ENCODE results near the gene SEC14L5. TPM values are rescaled to one million over a fixed set of nuclear protein-coding genes. Genes with fewer than 3 reads are reported as not detected.

The SEC14L5 gene
- total RNA-seq, 2 donors from 2014 or later = 0.74 to 0.77 TPM

GRCh38 chr16:4987250-4987579 lies 29.1 kb downstream of the SEC14L5 start:
- Histone ChIP-seq H3K27ac (no peak overlapping the region), H3K4me3 (no peak overlapping the region), H3K27me3 (replicated peaks; ENCODE audit: insufficient read depth) (peaks cover 7% of the 10 kb centered on the region), H3K36me3 (no peaks in the 10 kb centered on the region), H3K9me3 (no peaks in the 10 kb centered on the region), H3K4me1 (replicated peaks) (no peaks in the 10 kb centered on the region)
- TF ChIP-seq POLR2AphosphoS5 (IDR thresholded peaks at IDR 0.05) = no peak
- no peak for TF ChIP-seq CTCF (IDR thresholded peaks at IDR 0.05)
- no peak for TF ChIP-seq POLR2A (IDR thresholded peaks at IDR 0.05)
- intact Hi-C loops (cut with DNase I) = no loop called here
- no peak for DNase-seq (ENCODE audit: low spot score)
- 3% methylated on average over 10 of the region's 10 CpGs for WGBS

GRCh38 chr16:4987580-4988374 lies 29.6 kb downstream of the SEC14L5 start:
- Histone ChIP-seq H3K27ac (no peak overlapping the region), H3K9me3 (no peaks in the 10 kb centered on the region), H3K27me3 (replicated peaks; ENCODE audit: insufficient read depth) (peaks cover 7% of the 10 kb centered on the region), H3K4me1 (replicated peaks) (no peaks in the 10 kb centered on the region), H3K36me3 (no peaks in the 10 kb centered on the region), H3K4me3 (no peak overlapping the region)
- intact Hi-C loops (cut with DNase I) = no loop called here
- no peak for DNase-seq (ENCODE audit: low spot score)
- 11% methylated on average over 53 of the region's 60 CpGs for WGBS
- no peak for TF ChIP-seq POLR2A (IDR thresholded peaks at IDR 0.05)
- no peak for TF ChIP-seq POLR2AphosphoS5 (IDR thresholded peaks at IDR 0.05)
- no peak for TF ChIP-seq CTCF (IDR thresholded peaks at IDR 0.05)

- H3K36me3 ChIP-seq = no peaks in the 10 kb centered on the region
- intact Hi-C loops (cut with DNase I) = no loop called here
- TF ChIP-seq POLR2AphosphoS5 (IDR thresholded peaks at IDR 0.05) (no peak), CTCF (IDR thresholded peaks at IDR 0.05) (no peak)
- 89% methylated on average over 5 of the region's 5 CpGs for WGBS
- peaks cover 7% of the 10 kb centered on the region for H3K27me3 ChIP-seq (replicated peaks; ENCODE audit: insufficient read depth)
- no peaks in the 10 kb centered on the region for H3K4me1 ChIP-seq (replicated peaks)
- DNase-seq (ENCODE audit: low spot score) = no peak
- H3K9me3 ChIP-seq = no peaks in the 10 kb centered on the region
- no peak overlapping the region for H3K27ac ChIP-seq
- H3K4me3 ChIP-seq = no peak overlapping the region
Observed at GRCh38 chr16:4988647-4989046, 30.5 kb downstream of the SEC14L5 start.

GRCh38 chr16:4989391-4990006 lies 31.4 kb downstream of the SEC14L5 start:
- no peak overlapping the region for H3K4me3 ChIP-seq
- H3K27ac ChIP-seq = no peak overlapping the region
- no peaks in the 10 kb centered on the region for H3K36me3 ChIP-seq
- no peaks in the 10 kb centered on the region for H3K4me1 ChIP-seq (replicated peaks)
- intact Hi-C loops (cut with DNase I) = no loop called here
- WGBS = 75% methylated on average over 9 of the region's 9 CpGs
- TF ChIP-seq POLR2AphosphoS5 (IDR thresholded peaks at IDR 0.05) = no peak
- H3K9me3 ChIP-seq = no peaks in the 10 kb centered on the region
- DNase-seq (ENCODE audit: low spot score) = no peak
- H3K27me3 ChIP-seq (replicated peaks; ENCODE audit: insufficient read depth) = peaks cover 7% of the 10 kb centered on the region

- H3K4me3 ChIP-seq = no peak overlapping the region
- no peak for TF ChIP-seq POLR2A (IDR thresholded peaks at IDR 0.05)
- no peak for TF ChIP-seq CTCF (IDR thresholded peaks at IDR 0.05)
- TF ChIP-seq POLR2AphosphoS5 (IDR thresholded peaks at IDR 0.05) = no peak
- no peak for DNase-seq (ENCODE audit: low spot score)
- no peaks in the 10 kb centered on the region for H3K9me3 ChIP-seq
- no peak overlapping the region for H3K27ac ChIP-seq
- intact Hi-C loops (cut with DNase I) = no loop called here
- H3K4me1 ChIP-seq (replicated peaks) = no peaks in the 10 kb centered on the region
- no peaks in the 10 kb centered on the region for H3K36me3 ChIP-seq
- WGBS = 70% methylated on average over 8 of the region's 8 CpGs
- H3K27me3 ChIP-seq (replicated peaks; ENCODE audit: insufficient read depth) = peaks cover 7% of the 10 kb centered on the region
Observed at GRCh38 chr16:4990415-4990814, 32.3 kb downstream of the SEC14L5 start.

All from prostate gland (tissue), 2 donors.